Measurements from ENCODE around the gene FAM217B. TPM values are rescaled to one million over a fixed set of nuclear protein-coding genes. Genes with fewer than 3 reads are reported as not detected.

Gene FAM217B
- total RNA-seq, 2 experiments from 2014 or later: 23.1 to 23.7 TPM

GRCh38 chr20:59942245-59942644 is 2.1 kb downstream of the FAM217B start:
- ATAC-seq (ENCODE audit: poor library complexity): no peak

GRCh38 chr20:59944726-59945125 is 4.5 kb downstream of the FAM217B start:
- peaks cover 7% of the 10 kb centered on the region for H3K4me1 ChIP-seq (ENCODE audit: insufficient read depth, low read length)
- H3K9me3 ChIP-seq (ENCODE audit: control insufficient read depth in 1 of 2, insufficient read depth in 1 of 2, low read length in 2 of 2): no peaks in the 10 kb centered on the region
- ChIA-PET POLR2A (interaction anchor here (1.5 kb wide), 1 partner anchor 10 kb away, joined by 6 read pairs; no protein-coding TSS in a partner anchor), CTCF (interaction anchor here (2.1 kb wide), 1 partner anchor 11 kb away, joined by 15 read pairs; the partner anchor contains the start of gene SYCP2)
- intact Hi-C loops (cut with DNase I, micrococcal nuclease): loop anchor here (5.0 kb wide), 2 partner anchors 1283 to 1943 kb away; no protein-coding TSS in a partner anchor
- Mint-ChIP-seq H3K4me1 (ENCODE audit: low read depth) (peaks cover 43% of the 10 kb centered on the region), H3K27me3 (no peaks in the 10 kb centered on the region), H3K9me3 (no peaks in the 10 kb centered on the region), H3K27ac (no peak overlapping the region), H3K4me3 (no peak overlapping the region), H3K36me3 (ENCODE audit: low read depth) (peaks cover 57% of the 10 kb centered on the region)
- no peak overlapping the region for H3K27ac ChIP-seq (ENCODE audit: low read depth in 1 of 2, low read length in 2 of 2)
- H3K27me3 ChIP-seq (ENCODE audit: control insufficient read depth in 1 of 2, insufficient read depth in 2 of 2, low read length in 2 of 2): no peaks in the 10 kb centered on the region
- no peak for TF ChIP-seq CTCF (IDR thresholded peaks at IDR 0.05)
- no peak for ATAC-seq (ENCODE audit: poor library complexity)
- H3K4me3 ChIP-seq (ENCODE audit: low read length): no peak overlapping the region
- no peak for DNase-seq
- peaks cover 31% of the 10 kb centered on the region for H3K36me3 ChIP-seq (ENCODE audit: insufficient read depth, low read length)

More at GRCh38 chr20:59942245-59942644, 2.1 kb downstream of the FAM217B start:
- H3K27me3 Mint-ChIP-seq: no peaks in the 10 kb centered on the region
- ChIA-PET POLR2A (no interaction called here), CTCF (no interaction called here)
- H3K36me3 ChIP-seq (ENCODE audit: insufficient read depth, low read length): peaks cover 31% of the 10 kb centered on the region
- intact Hi-C loops (cut with DNase I, micrococcal nuclease): no loop called here
- H3K27ac ChIP-seq (ENCODE audit: low read depth in 1 of 2, low read length in 2 of 2): no peak overlapping the region
- H3K27me3 ChIP-seq (ENCODE audit: control insufficient read depth in 1 of 2, insufficient read depth in 2 of 2, low read length in 2 of 2): no peaks in the 10 kb centered on the region
- no peak overlapping the region for H3K4me3 ChIP-seq (ENCODE audit: low read length)
- H3K27ac Mint-ChIP-seq: peak overlapping the region; percentile 99
- TF ChIP-seq CTCF (IDR thresholded peaks at IDR 0.05): no peak
- peaks cover 0 to 5% of the 10 kb centered on the region in 2 experiments for H3K9me3 ChIP-seq (ENCODE audit: control insufficient read depth in 1 of 2, insufficient read depth in 1 of 2, low read length in 2 of 2)
- peak overlapping the region; percentile 38 for H3K4me3 Mint-ChIP-seq
- peaks cover 54% of the 10 kb centered on the region for H3K36me3 Mint-ChIP-seq (ENCODE audit: low read depth)
- no peak for DNase-seq
- peaks cover 23% of the 10 kb centered on the region for H3K4me1 ChIP-seq (ENCODE audit: insufficient read depth, low read length)
- peaks cover 46% of the 10 kb centered on the region for H3K4me1 Mint-ChIP-seq (ENCODE audit: low read depth)
- H3K9me3 Mint-ChIP-seq: no peaks in the 10 kb centered on the region

DNA sequence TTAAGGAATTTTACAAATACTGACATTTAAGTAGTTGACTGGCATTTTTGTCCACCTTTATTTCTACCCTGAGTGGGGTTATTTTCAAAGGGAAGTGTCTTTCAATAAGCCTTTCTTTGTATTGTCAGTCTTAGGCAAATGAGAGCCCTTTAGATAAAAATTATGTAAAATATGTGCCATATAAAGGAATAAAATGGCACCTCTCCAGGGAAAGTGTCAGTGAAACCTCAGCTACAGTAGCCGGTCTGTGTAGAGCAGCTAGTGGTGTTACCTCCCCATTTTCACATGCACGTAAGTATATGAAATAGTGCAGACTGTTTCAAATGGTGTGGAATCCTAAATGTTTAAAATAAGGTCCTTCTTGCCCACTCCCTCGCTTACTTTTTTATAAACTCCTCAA is 5.0 kb downstream of the FAM217B start:
- Mint-ChIP-seq H3K4me1 (ENCODE audit: low read depth) (peaks cover 43% of the 10 kb centered on the region), H3K27me3 (no peaks in the 10 kb centered on the region), H3K9me3 (no peaks in the 10 kb centered on the region), H3K4me3 (no peak overlapping the region), H3K36me3 (ENCODE audit: low read depth) (peaks cover 57% of the 10 kb centered on the region), H3K27ac (peak overlapping the region; percentile 31)
- ATAC-seq (ENCODE audit: poor library complexity) (no peak), DNase-seq (no peak)
- H3K27me3 ChIP-seq (ENCODE audit: control insufficient read depth in 1 of 2, insufficient read depth in 2 of 2, low read length in 2 of 2): no peaks in the 10 kb centered on the region
- H3K36me3 ChIP-seq (ENCODE audit: insufficient read depth, low read length): peaks cover 31% of the 10 kb centered on the region
- POLR2A ChIA-PET: interaction anchor here (1.5 kb wide), 1 partner anchor 11 kb away, joined by 6 read pairs; no protein-coding TSS in a partner anchor
- CTCF ChIA-PET: interaction anchor here (1.8 kb wide), 1 partner anchor 9 kb away, joined by 4 read pairs; no protein-coding TSS in a partner anchor
- peaks cover 6% of the 10 kb centered on the region for H3K4me1 ChIP-seq (ENCODE audit: insufficient read depth, low read length)
- no peak overlapping the region for H3K4me3 ChIP-seq (ENCODE audit: low read length)
- H3K27ac ChIP-seq (ENCODE audit: low read depth in 1 of 2, low read length in 2 of 2): no peak overlapping the region
- no peak for TF ChIP-seq CTCF (IDR thresholded peaks at IDR 0.05)
- no peaks in the 10 kb centered on the region for H3K9me3 ChIP-seq (ENCODE audit: control insufficient read depth in 1 of 2, insufficient read depth in 1 of 2, low read length in 2 of 2)
- intact Hi-C loops (cut with DNase I, micrococcal nuclease): loop anchor here (5.0 kb wide), 2 partner anchors 1282 to 1942 kb away; no protein-coding TSS in a partner anchor
